Measurements from ENCODE around the gene PILRA. TPM values are rescaled to one million over a fixed set of nuclear protein-coding genes. Genes with fewer than 3 reads are reported as not detected.

The PILRA gene
- total and polyA plus RNA-seq, 8 donors: 1.4 to 10.0 (median 3.1) TPM; not detected in 3

DNA sequence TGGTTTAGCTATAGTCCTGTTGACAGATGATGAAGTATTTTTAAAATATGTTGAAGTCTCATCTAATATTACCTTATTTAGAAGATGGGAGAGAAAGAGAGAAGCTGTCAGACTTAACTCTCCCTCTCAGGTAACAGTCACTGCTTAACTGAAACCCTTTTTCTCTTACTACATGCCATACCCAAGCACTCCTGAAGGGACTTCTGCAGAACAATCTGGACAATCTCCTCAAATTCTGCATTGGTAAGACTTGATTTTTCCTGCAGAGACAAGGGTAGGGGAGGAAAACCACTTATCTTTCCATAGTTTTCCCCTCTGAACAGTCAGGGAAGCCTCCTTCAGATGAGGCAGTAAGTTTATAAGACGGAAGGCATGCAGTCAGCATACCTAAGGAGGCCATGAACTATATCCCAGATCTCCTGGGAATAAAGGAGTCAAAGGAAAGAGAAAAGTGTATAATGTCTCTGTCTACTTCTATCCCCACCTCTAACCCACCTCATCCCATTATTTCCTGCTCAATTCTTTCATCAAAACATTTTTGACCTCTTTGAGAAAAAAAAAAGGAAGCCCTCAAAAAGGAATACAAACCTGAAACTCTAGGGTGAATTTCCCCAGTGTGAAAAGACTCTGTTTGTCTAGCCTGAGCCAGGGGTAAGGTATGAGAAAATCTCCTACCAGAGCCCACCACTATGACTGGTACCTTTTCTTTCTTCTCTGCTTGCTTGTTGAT, 45.8 kb downstream of the PILRA start:
- Histone ChIP-seq H3K4me1 (no peaks in the 10 kb centered on the region), H3K36me3 (peaks cover 0 to 6% (median 3%) of the 10 kb centered on the region in 4 donors), H3K27me3 (no peaks in the 10 kb centered on the region), H3K4me3 (no peak overlapping the region), H3K27ac (no peak overlapping the region), H3K9me3 (no peaks in the 10 kb centered on the region)
- DNase-seq: no peak
- 82 to 100% (median 94%) methylated on average over 1 of the region's 1 CpG for WGBS, 5 donors
- no peak for TF ChIP-seq POLR2A (IDR thresholded peaks at IDR 0.05)
- TF ChIP-seq EP300 (IDR thresholded peaks at IDR 0.05): no peak
- TF ChIP-seq, protein P1, sequence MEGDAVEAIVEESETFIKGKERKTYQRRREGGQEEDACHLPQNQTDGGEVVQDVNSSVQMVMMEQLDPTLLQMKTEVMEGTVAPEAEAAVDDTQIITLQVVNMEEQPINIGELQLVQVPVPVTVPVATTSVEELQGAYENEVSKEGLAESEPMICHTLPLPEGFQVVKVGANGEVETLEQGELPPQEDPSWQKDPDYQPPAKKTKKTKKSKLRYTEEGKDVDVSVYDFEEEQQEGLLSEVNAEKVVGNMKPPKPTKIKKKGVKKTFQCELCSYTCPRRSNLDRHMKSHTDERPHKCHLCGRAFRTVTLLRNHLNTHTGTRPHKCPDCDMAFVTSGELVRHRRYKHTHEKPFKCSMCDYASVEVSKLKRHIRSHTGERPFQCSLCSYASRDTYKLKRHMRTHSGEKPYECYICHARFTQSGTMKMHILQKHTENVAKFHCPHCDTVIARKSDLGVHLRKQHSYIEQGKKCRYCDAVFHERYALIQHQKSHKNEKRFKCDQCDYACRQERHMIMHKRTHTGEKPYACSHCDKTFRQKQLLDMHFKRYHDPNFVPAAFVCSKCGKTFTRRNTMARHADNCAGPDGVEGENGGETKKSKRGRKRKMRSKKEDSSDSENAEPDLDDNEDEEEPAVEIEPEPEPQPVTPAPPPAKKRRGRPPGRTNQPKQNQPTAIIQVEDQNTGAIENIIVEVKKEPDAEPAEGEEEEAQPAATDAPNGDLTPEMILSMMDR (IDR thresholded peaks at IDR 0.05): no peak
- TF ChIP-seq POLR2AphosphoS5 (IDR thresholded peaks at IDR 0.05): no peak
- intact Hi-C loops (cut with DNase I; ENCODE audit: low total_unique reads): loop anchor here (10.0 kb wide), 1 partner anchor 64 kb away; the partner anchor contains the start of gene PILRB

DNA sequence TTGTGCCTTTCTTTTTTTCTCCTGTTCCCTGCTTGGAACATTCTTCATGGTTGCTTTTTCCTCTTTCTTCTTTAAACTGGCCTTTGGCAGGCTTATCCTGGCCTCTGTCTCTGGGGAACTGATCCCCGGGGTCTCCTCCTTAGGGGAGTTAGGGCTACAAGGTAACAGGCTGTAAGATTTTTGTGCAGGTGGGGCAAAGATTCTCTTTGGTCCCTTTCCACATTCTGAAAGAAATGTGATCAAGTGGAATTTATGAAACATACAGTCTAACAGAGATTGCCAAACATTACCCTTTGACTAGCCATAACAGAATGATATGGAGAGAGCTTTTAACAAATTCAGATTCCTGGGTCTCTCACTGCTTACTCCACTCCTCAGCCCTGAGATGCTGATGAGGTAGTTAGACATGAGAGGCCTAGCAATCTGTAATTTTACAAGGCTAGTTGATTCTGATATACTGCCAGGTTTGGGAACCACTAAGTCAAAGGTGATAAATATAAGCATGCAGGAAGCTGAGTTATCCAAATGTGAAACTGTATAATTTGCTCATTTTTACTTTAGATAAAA, 46.5 kb downstream of the PILRA start:
- 68 to 84% (median 81%) methylated on average over 1 of the region's 1 CpG for WGBS, 5 donors
- H3K9me3 ChIP-seq: no peaks in the 10 kb centered on the region
- H3K27me3 ChIP-seq: no peaks in the 10 kb centered on the region
- peaks cover 0 to 6% (median 3%) of the 10 kb centered on the region in 4 donors for H3K36me3 ChIP-seq
- H3K4me1 ChIP-seq: no peaks in the 10 kb centered on the region
- H3K27ac ChIP-seq: no peak overlapping the region
- TF ChIP-seq EP300 (IDR thresholded peaks at IDR 0.05) (no peak), POLR2AphosphoS5 (IDR thresholded peaks at IDR 0.05) (no peak), POLR2A (IDR thresholded peaks at IDR 0.05) (no peak)
- TF ChIP-seq, protein P1 (IDR thresholded peaks at IDR 0.05): no peak
- DNase-seq: no peak
- intact Hi-C loops (cut with DNase I; ENCODE audit: low total_unique reads): loop anchor here (10.0 kb wide), 1 partner anchor 65 kb away; the partner anchor contains the start of gene PILRB
- H3K4me3 ChIP-seq: no peak overlapping the region

DNA sequence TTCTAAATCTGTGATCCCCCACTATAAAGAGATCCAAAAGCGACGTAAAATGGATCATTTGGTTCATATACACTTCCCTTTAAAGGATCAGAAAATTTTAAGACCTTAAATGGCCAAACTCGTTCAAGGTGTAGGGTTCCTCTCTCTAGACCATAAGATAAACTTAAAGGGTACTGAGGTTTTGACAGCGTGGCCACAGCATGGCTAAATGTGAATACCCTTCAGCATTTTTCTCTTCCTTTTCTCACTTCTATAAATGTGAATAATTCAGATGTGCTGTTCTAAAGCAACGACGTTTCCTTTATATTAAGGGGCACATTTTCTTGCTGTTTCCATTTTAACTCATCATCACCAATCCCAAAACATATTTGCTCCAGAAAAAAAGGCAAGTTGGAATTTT, 50.0 kb downstream of the PILRA start:
- 77 to 96% (median 88%) methylated on average over 6 of the region's 6 CpGs for WGBS, 5 donors
- H3K9me3 ChIP-seq: no peaks in the 10 kb centered on the region
- H3K27ac ChIP-seq: no peak overlapping the region
- DNase-seq: no peak
- TF ChIP-seq, protein P1 (IDR thresholded peaks at IDR 0.05): no peak
- TF ChIP-seq POLR2A (IDR thresholded peaks at IDR 0.05): no peak
- H3K27me3 ChIP-seq: no peaks in the 10 kb centered on the region
- peaks cover 0 to 6% (median 2%) of the 10 kb centered on the region in 4 donors for H3K36me3 ChIP-seq
- H3K4me3 ChIP-seq: no peak overlapping the region
- intact Hi-C loops (cut with DNase I; ENCODE audit: low total_unique reads): no loop called here
- peaks cover 4 to 7% (median 7%) of the 10 kb centered on the region in 4 donors for H3K4me1 ChIP-seq

DNA sequence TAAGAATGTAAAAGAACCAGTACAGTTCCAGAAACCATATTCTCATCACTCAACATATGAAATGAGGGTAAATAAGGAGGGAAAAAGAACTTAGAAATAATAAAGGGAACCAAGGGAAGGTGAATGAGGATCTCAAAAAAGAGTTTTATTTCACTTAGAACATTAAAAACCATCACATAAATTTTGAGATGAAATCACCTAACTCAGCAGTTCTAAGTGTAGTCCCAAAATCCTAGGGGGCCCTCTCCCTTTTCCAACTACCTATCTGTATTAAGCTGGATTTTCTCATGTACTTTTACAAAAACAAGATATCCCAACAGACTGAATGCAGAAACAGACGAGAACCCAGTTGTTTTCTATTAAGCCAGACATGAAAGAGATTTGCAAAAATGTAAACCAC, 52.1 kb downstream of the PILRA start:
- Histone ChIP-seq H3K36me3 (peaks cover 0 to 6% (median 2%) of the 10 kb centered on the region in 4 donors), H3K27ac (no peak overlapping the region), H3K4me1 (peaks cover 4 to 10% (median 9%) of the 10 kb centered on the region in 4 donors), H3K9me3 (no peaks in the 10 kb centered on the region), H3K4me3 (no peak overlapping the region), H3K27me3 (no peaks in the 10 kb centered on the region)
- intact Hi-C loops (cut with DNase I; ENCODE audit: low total_unique reads): no loop called here
- no peak for DNase-seq
- 30 to 73% (median 66%) methylated on average over 1 of the region's 1 CpG for WGBS, 5 donors
- TF ChIP-seq EP300 (IDR thresholded peaks at IDR 0.05): no peak
- no peak for TF ChIP-seq POLR2A (IDR thresholded peaks at IDR 0.05)
- TF ChIP-seq, protein P1 (IDR thresholded peaks at IDR 0.05): no peak
- TF ChIP-seq POLR2AphosphoS5 (IDR thresholded peaks at IDR 0.05): no peak

All from stomach (tissue), 9 donors.